Activated gamma-delta T cell (primary cell): ENCODE results near the gene HSPA12B.

Experiments
- DNase-seq: peaks from one replicate; lab custom pipeline; 2025; lab: John Stamatoyannopoulos, UW
- total RNA-seq, 2 donors: gene quantifications; one replicate each; lab custom pipeline; 2026; lab: John Stamatoyannopoulos, UW

The HSPA12B gene
- total RNA-seq, result 0 to 0.05 reads per million in 2 donors

DNA sequence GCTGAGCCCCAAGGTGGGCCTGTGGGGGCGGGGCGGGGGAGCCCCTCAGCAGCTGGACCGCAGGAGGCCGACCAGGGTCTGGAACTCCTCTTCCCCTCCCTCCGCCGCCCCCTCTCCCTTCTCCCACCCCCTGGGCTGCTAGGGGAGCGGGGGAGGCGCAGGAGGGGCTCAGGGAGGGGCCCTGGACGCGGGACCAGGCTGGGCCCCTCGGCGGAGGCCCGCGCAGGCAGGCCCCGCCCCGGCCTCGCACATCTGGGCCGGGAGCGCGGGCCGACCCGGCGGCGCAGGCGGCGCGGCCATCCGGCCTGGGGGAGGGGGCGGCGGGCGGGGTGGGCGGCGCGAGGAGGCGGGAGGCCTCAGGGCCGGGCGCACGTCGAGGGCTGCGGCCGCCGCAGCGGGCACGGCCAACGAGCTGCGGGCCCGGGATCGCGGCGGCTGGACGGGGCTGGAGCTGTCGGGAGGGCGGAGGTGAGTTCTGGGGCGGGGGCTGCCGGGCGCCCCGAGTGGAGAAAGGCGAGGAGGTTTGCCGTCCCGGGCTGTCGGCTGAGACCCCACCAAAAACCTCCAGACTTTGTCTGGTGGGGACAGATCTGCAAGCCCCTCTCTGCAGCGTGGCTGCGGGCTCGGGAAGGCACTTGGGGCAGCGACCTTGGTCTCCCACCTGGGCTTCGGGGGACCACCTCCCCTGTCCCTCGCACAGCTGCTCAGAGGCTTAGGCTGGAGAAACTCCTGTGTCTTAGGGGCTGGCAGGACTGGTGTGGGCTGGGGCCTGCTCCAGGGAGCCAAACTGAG lies at the start of gene HSPA12B:
HSPA12B (plus strand) TSS at position 359 of the 792 bp plus-strand sequence. CDS start 5,990 bp downstream, outside the sequence.
- no peak for DNase-seq

- DNase-seq, result no peak
Measured at GRCh38 chr20:3685341-3685740, 47.1 kb upstream of the HSPA12B start.

- DNase-seq, result no peak
Measured at GRCh38 chr20:3686421-3686820, 46.1 kb upstream of the HSPA12B start.

- no peak for DNase-seq
Measured at GRCh38 chr20:3686867-3687321, 45.6 kb upstream of the HSPA12B start.

GRCh38 chr20:3687655-3688054 lies 44.8 kb upstream of the HSPA12B start:
- no peak for DNase-seq

GRCh38 chr20:3689978-3690377 lies 42.5 kb upstream of the HSPA12B start:
- DNase-seq, result no peak

- DNase-seq, result no peak
Measured at GRCh38 chr20:3690413-3690812, 42.1 kb upstream of the HSPA12B start.

DNA sequence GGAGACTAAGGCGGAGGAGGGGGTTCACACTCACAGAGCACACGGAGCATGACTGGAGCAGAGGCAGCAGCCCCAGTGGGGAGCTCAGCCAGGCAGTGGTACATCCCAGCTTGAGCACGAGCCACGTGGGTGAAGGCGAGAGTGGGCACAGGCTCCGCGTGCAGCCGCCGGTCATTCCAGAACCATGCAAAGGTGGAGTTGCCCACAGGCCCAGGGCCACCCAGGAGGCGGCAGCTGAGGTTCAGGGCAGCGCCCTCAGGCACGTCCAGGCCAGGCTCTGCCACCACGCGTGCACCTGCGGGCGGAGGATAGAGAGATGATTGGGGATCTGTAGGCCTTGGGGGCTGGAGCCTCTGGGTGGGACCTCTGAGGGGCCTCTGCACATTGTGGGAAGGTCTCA lies 41.2 kb upstream of the HSPA12B start:
- no peak for DNase-seq

GRCh38 chr20:3691897-3692296 lies 40.6 kb upstream of the HSPA12B start:
- DNase-seq, result no peak

- no peak for DNase-seq
Measured at GRCh38 chr20:3692706-3693294, 39.7 kb upstream of the HSPA12B start.

DNA sequence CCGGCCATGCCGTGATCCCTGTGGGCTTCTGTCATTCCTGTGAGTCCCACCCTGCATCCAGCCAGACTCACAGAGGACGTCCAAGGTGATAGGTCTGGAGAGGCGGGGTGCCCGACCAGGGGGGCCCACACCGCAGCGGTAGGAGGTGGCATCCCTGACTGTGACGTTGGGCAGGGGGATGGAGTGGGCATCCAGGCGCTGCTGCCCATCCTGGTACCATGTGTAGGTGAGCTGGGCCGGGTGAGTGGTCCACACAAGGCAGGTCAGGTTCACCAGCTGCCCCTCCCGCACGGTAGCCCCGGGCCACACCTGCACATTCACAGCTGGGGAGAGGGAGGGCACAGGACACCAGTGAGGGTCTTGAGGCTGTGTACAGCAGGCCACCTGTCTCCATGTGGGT lies 39.1 kb upstream of the HSPA12B start:
- DNase-seq, result no peak

DNA sequence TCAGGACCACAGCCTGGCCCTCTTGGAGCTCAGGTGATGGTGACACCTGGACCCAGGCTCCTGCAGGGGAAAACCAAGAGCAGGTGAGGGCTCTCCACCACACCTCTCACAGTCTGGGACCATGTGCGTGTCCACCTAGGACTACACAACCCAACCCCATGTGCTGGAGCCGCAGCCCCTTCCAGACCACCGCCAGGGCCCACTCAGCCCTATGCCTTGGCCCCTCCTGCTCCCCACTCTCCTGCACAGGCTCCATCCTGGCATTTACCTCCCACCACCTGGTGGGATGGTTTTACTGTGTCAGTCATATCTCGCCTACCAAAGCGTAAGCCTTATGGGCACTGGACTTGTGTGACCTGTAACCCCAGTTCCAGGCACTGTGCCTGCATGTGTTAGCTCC lies 37.6 kb upstream of the HSPA12B start:
- no peak for DNase-seq

GRCh38 chr20:3696200-3696599 lies 36.3 kb upstream of the HSPA12B start:
- DNase-seq, result no peak

DNA sequence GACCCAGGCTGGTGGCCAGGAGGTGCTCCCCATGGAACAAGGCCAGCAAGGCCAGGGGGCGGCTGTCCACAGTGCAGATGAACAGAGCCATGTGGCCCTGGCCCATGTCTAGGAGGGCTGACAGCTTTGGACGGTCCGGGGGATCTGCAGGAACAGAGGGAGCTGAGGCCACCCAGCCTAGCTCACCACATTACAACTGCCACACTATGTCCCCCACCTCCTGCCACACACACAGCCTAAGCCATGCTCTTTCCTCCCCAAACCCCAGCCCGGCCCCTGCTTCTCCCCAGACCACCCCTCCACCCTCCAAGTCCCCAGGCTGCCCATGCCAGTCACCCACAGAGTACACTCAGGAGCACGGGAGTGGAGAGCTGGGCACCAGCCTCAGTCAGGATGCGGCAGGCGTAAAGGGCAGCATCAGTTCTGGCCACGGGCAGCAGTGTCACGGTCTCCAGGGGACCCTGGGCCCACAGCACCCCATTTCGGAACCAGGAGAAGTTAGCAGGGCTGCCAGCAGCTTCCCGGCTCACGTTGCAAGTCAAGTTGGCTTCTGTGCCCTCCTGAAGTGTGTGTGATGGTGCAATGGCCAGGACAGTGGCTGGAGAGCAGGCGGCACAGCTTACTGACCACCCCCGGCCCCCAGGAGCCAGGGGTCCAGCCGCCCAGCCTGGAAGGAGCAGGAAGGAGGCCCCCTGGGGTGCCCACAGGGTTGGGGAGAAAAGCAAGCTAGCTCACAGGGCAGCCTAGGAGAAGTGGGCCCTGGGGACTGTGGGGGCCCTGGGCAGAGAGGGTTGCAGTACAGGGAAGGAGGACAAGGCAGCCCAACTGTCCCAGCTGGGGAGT lies 35.5 kb upstream of the HSPA12B start:
- no peak for DNase-seq

- DNase-seq, result no peak
Measured at GRCh38 chr20:3697588-3698305, 34.7 kb upstream of the HSPA12B start.

- no peak for DNase-seq
Measured at GRCh38 chr20:3698591-3699001, 33.9 kb upstream of the HSPA12B start.

DNA sequence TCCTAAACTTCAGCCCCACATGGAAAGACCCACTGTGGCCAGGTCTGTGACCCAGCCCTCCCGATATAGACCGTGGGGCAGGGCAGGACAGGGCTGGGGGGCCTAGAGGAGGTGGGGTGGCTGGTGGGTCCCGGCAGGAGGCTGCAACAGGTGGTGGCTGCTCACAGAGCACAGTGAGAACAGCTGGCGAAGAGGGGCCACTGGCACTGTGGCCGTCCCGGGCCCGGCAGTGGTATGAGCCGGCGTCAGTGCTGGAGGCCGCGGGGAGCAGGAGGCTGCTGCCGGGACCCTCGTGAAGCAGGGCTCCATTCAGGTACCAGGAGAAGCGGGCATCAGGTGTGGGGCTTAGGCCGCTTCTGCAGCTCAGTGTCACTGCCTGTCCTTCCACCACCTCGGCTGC lies 33.4 kb upstream of the HSPA12B start:
- DNase-seq, result no peak

GRCh38 chr20:3701061-3701998 lies 31.2 kb upstream of the HSPA12B start:
- DNase-seq, result no peak

- DNase-seq, result no peak
Measured at GRCh38 chr20:3702611-3703391, 29.7 kb upstream of the HSPA12B start.

DNA sequence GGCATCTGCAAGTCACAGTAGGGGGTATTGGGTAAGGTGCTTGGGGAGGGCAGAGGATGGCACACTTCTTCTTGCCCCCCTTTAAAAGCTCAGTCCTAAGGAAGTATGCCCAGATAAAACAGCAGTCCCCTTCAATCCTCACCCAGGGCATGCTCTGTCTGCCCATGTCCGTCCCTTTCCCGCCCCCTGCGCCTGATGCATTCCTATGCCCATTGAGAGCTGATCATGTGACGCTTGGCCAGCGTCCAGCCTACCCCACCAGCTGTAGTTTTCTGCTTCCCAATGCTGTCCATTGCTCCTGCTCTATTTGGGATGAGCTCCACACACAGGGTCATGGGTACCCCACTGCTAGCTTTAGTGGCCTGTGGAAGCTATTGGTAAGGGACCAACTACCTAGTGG lies 28.4 kb upstream of the HSPA12B start:
- DNase-seq, result no peak
